Immature natural killer cell (primary cell): ENCODE measurements around the gene NUP205. TPM values are rescaled to one million over a fixed set of nuclear protein-coding genes. Genes with fewer than 3 reads are reported as not detected.
"Not testable (repeated sequence)": the region's sequence is repeated elsewhere in the genome, so short reads cannot be mapped to it uniquely, and the experiment has no call there.

Experiments
- DNase-seq, 3 donors: peaks; one replicate each; pipeline ENCODE4 v3.0.0; 2022; ENCODE audit warnings: mixed read lengths in 1 of 3
- H3K27ac Mint-ChIP-seq, 6 donors: one replicate each; pipeline ENCODE4 v1.8.0; 2020; ENCODE audit warnings: mixed read lengths in 6 of 6, mild to moderate bottlenecking in 5 of 6, inconsistent platforms in 4 of 6, moderate library complexity in 3 of 6
- H3K27me3 Mint-ChIP-seq, 3 donors: one replicate each; pipeline ENCODE4 v1.8.0; 2020 to 2021; ENCODE audit warnings: low read depth in 3 of 3, mild to moderate bottlenecking in 3 of 3, mixed read lengths in 3 of 3, moderate library complexity in 3 of 3, inconsistent platforms in 1 of 3
- H3K36me3 Mint-ChIP-seq, 3 donors: one replicate each; pipeline ENCODE4 v1.8.0; 2020; ENCODE audit warnings: mixed read lengths in 3 of 3, inconsistent platforms in 2 of 3, mild to moderate bottlenecking in 2 of 3
- H3K4me1 Mint-ChIP-seq, 2 donors: one replicate each; pipeline ENCODE4 v1.8.0; 2020; ENCODE audit warnings: inconsistent platforms in 2 of 2, mild to moderate bottlenecking in 2 of 2, mixed read lengths in 2 of 2, moderate library complexity in 1 of 2
- H3K4me3 Mint-ChIP-seq, 5 donors: one replicate each; pipeline ENCODE4 v1.8.0; 2020; ENCODE audit warnings: mild to moderate bottlenecking in 5 of 5, mixed read lengths in 5 of 5, inconsistent platforms in 3 of 5, moderate library complexity in 3 of 5
- H3K9me3 Mint-ChIP-seq, 6 donors: one replicate each; pipeline ENCODE4 v1.8.0; 2020; ENCODE audit warnings: mild to moderate bottlenecking in 6 of 6, mixed read lengths in 6 of 6, inconsistent platforms in 4 of 6, moderate library complexity in 3 of 6
- polyA plus RNA-seq, 3 donors: library from polyadenylated mRNA; unstranded; fragments of 300-500 nt; fragmentation: Illumina TruSeq; gene quantifications; one replicate each; pipeline ENCODE4 v1.2.3, GENCODE V29; 2021

NUP205 gene
- polyA plus RNA-seq, 3 donors from 2014 or later: 7.3 to 29.7 (median 15.5) TPM

- peaks cover 0 to 3% (median 0%) of the 10 kb centered on the region in 3 donors for H3K36me3 Mint-ChIP-seq
- H3K4me3 Mint-ChIP-seq: no peak overlapping the region
- no peaks in the 10 kb centered on the region for H3K9me3 Mint-ChIP-seq
These were observed 100.8 kb downstream of the NUP205 start for GRCh38 chr7:135658564-135658963.

GRCh38 chr7:135659159-135659846 is 101.6 kb downstream of the NUP205 start:
- Mint-ChIP-seq H3K4me3 (no peak overlapping the region), H3K27me3 (peaks cover 5 to 11% (median 7%) of the 10 kb centered on the region in 3 donors), H3K4me1 (peaks cover 21 to 22% of the 10 kb centered on the region in 2 donors), H3K36me3 (peaks cover 0 to 3% (median 0%) of the 10 kb centered on the region in 3 donors), H3K9me3 (no peaks in the 10 kb centered on the region), H3K27ac (no peak overlapping the region)
- DNase-seq: no peak

More at GRCh38 chr7:135658564-135658963, 100.8 kb downstream of the NUP205 start:
- DNase-seq: no peak
- peaks cover 5 to 11% (median 7%) of the 10 kb centered on the region in 3 donors for H3K27me3 Mint-ChIP-seq
- peaks cover 17 to 21% of the 10 kb centered on the region in 2 donors for H3K4me1 Mint-ChIP-seq
- no peak overlapping the region for H3K27ac Mint-ChIP-seq

GRCh38 chr7:135661311-135662122 is 103.8 kb downstream of the NUP205 start:
- peak overlapping the region; percentile 70 to 97 (median 89) for H3K27ac Mint-ChIP-seq
- peaks cover 0 to 3% (median under 1%) of the 10 kb centered on the region in 3 donors for H3K36me3 Mint-ChIP-seq

GRCh38 chr7:135662123-135662372 is 104.3 kb downstream of the NUP205 start:
- peak overlapping the region; percentile 70 to 97 (median 89) for H3K27ac Mint-ChIP-seq
- H3K4me1 Mint-ChIP-seq: peaks cover 31 to 41% of the 10 kb centered on the region in 2 donors
- DNase-seq: no peak
- peaks cover 0 to 3% (median 3%) of the 10 kb centered on the region in 3 donors for H3K36me3 Mint-ChIP-seq
- peak overlapping the region; percentile 96 to 99 (median 97) for H3K4me3 Mint-ChIP-seq
- H3K9me3 Mint-ChIP-seq: no peaks in the 10 kb centered on the region
- peaks cover 5 to 11% (median 7%) of the 10 kb centered on the region in 3 donors for H3K27me3 Mint-ChIP-seq

More at GRCh38 chr7:135661311-135662122, 103.8 kb downstream of the NUP205 start:
- H3K4me3 Mint-ChIP-seq: peak overlapping the region; percentile 96 to 99 (median 97)
- no peak for DNase-seq
- H3K9me3 Mint-ChIP-seq: no peaks in the 10 kb centered on the region
- H3K4me1 Mint-ChIP-seq: peaks cover 31 to 37% of the 10 kb centered on the region in 2 donors
- peaks cover 5 to 11% (median 7%) of the 10 kb centered on the region in 3 donors for H3K27me3 Mint-ChIP-seq

- H3K27me3 Mint-ChIP-seq: peaks cover 5 to 9% (median 7%) of the 10 kb centered on the region in 3 donors
- peaks cover 31 to 41% of the 10 kb centered on the region in 2 donors for H3K4me1 Mint-ChIP-seq
- peak within 1 kb of the TSS; percentile 86 to 97 (median 94) for H3K27ac Mint-ChIP-seq
- peak; percentile 94 to 95 (median 95) for DNase-seq
- H3K9me3 Mint-ChIP-seq: no peaks in the 10 kb centered on the region
- H3K36me3 Mint-ChIP-seq: peaks cover 0 to 3% (median 3%) of the 10 kb centered on the region in 3 donors
- H3K4me3 Mint-ChIP-seq: peak within 1 kb of the TSS; percentile 96 to 99 (median 97)
These were observed 104.8 kb downstream of the NUP205 start, which contains the start of gene STMP1 for GRCh38 chr7:135662373-135663114. Gene STMP1, plus strand, starts transcription at chr7:135662514.

- peaks cover 41 to 54% of the 10 kb centered on the region in 2 donors for H3K4me1 Mint-ChIP-seq
- H3K27ac Mint-ChIP-seq: peak overlapping the region in 4 of 6 donors; percentile 53 to 76 (median 70)
- H3K36me3 Mint-ChIP-seq: peaks cover 0 to 7% (median 6%) of the 10 kb centered on the region in 3 donors
- no peaks in the 10 kb centered on the region for H3K9me3 Mint-ChIP-seq
- peak overlapping the region; percentile 71 to 96 (median 80) for H3K4me3 Mint-ChIP-seq
- no peak for DNase-seq
- H3K27me3 Mint-ChIP-seq: peaks cover 5 to 7% (median 7%) of the 10 kb centered on the region in 3 donors
These were observed 106.4 kb downstream of the NUP205 start for GRCh38 chr7:135664046-135664589.

GRCh38 chr7:135665042-135665441 is 107.3 kb downstream of the NUP205 start:
- H3K27ac Mint-ChIP-seq: peak overlapping the region in 1 of 6 donors; percentile 1
- no peaks in the 10 kb centered on the region for H3K9me3 Mint-ChIP-seq
- no peak for DNase-seq
- peaks cover 43 to 64% of the 10 kb centered on the region in 2 donors for H3K4me1 Mint-ChIP-seq
- peaks cover 3 to 7% (median 5%) of the 10 kb centered on the region in 3 donors for H3K27me3 Mint-ChIP-seq
- peak overlapping the region in 2 of 5 donors; percentile 39 to 69 for H3K4me3 Mint-ChIP-seq
- peaks cover 0 to 9% (median 7%) of the 10 kb centered on the region in 3 donors for H3K36me3 Mint-ChIP-seq

GRCh38 chr7:135666156-135666555 is 108.4 kb downstream of the NUP205 start:
- peaks cover 3 to 7% (median 5%) of the 10 kb centered on the region in 3 donors for H3K27me3 Mint-ChIP-seq
- no peaks in the 10 kb centered on the region for H3K9me3 Mint-ChIP-seq
- H3K36me3 Mint-ChIP-seq: peaks cover 0 to 9% (median 7%) of the 10 kb centered on the region in 3 donors
- DNase-seq: no peak
- H3K4me1 Mint-ChIP-seq: peaks cover 43 to 65% of the 10 kb centered on the region in 2 donors
- no peak overlapping the region for H3K4me3 Mint-ChIP-seq
- no peak overlapping the region for H3K27ac Mint-ChIP-seq

GRCh38 chr7:135666846-135667245 is 109.1 kb downstream of the NUP205 start:
- Mint-ChIP-seq H3K27ac (no peak overlapping the region), H3K9me3 (no peaks in the 10 kb centered on the region), H3K4me1 (peaks cover 40 to 58% of the 10 kb centered on the region in 2 donors), H3K36me3 (peaks cover 0 to 9% (median 7%) of the 10 kb centered on the region in 3 donors), H3K4me3 (no peak overlapping the region), H3K27me3 (peaks cover 2 to 7% (median 5%) of the 10 kb centered on the region in 3 donors)
- no peak for DNase-seq

GRCh38 chr7:135667626-135668025 is 109.9 kb downstream of the NUP205 start:
- not testable (repeated sequence) for H3K9me3 Mint-ChIP-seq, H3K27me3 Mint-ChIP-seq, H3K36me3 Mint-ChIP-seq, H3K4me3 Mint-ChIP-seq, DNase-seq, H3K27ac Mint-ChIP-seq
- H3K4me1 Mint-ChIP-seq: peaks cover 36 to 54% of the 10 kb centered on the region in 2 donors

GRCh38 chr7:135668852-135669395 is 111.2 kb downstream of the NUP205 start:
- H3K9me3 Mint-ChIP-seq, H3K4me3 Mint-ChIP-seq, H3K36me3 Mint-ChIP-seq, DNase-seq, H3K27ac Mint-ChIP-seq, H3K27me3 Mint-ChIP-seq: not testable (repeated sequence)
- peaks cover 27 to 59% of the 10 kb centered on the region in 2 donors for H3K4me1 Mint-ChIP-seq

GRCh38 chr7:135669774-135670173 is 112.1 kb downstream of the NUP205 start:
- Mint-ChIP-seq H3K4me1 (peaks cover 22 to 54% of the 10 kb centered on the region in 2 donors), H3K27me3 (no peaks in the 10 kb centered on the region), H3K9me3 (no peaks in the 10 kb centered on the region), H3K36me3 (peaks cover 3 to 12% (median 6%) of the 10 kb centered on the region in 3 donors), H3K27ac (peak overlapping the region in 1 of 6 donors; percentile 15), H3K4me3 (no peak overlapping the region)
- DNase-seq: no peak

GRCh38 chr7:135670179-135670578 is 112.5 kb downstream of the NUP205 start:
- H3K27ac Mint-ChIP-seq: peak overlapping the region in 1 of 6 donors; percentile 15
- no peaks in the 10 kb centered on the region for H3K9me3 Mint-ChIP-seq
- peaks cover 21 to 51% of the 10 kb centered on the region in 2 donors for H3K4me1 Mint-ChIP-seq
- H3K36me3 Mint-ChIP-seq: peaks cover 3 to 14% (median 8%) of the 10 kb centered on the region in 3 donors
- no peaks in the 10 kb centered on the region for H3K27me3 Mint-ChIP-seq
- no peak for DNase-seq
- no peak overlapping the region for H3K4me3 Mint-ChIP-seq
